SJSA1 (cell line): ENCODE results near the gene ACSL3. TPM values are rescaled to one million over a fixed set of nuclear protein-coding genes. Genes with fewer than 3 reads are reported as not detected.
"Not testable (repeated sequence)": the region's sequence is repeated elsewhere in the genome, so short reads cannot be mapped to it uniquely, and the experiment has no call there.

Experiments
- DNase-seq, 2 experiments: peaks; one replicate each; pipeline ENCODE4 v3.0.0-alpha.2; 2015 to 2020; ENCODE audit warnings: low spot score in 2 of 2, low read depth in 1 of 2
- H3K27ac ChIP-seq: fragments of 250-450 bp; sonication (Bioruptor Pico); 2 replicates; pipeline ENCODE4 v1.5.1; 2020; ENCODE audit warnings: mild to moderate bottlenecking, moderate library complexity
- H3K27me3 ChIP-seq: fragments of 250-450 bp; sonication (Bioruptor Pico); replicated peaks from 2 replicates; pipeline ENCODE4 v1.5.1; 2020; ENCODE audit warnings: mild to moderate bottlenecking, moderate library complexity
- H3K36me3 ChIP-seq: fragments of 250-450 bp; sonication (Bioruptor Pico); 2 replicates; pipeline ENCODE4 v1.5.1; 2020; ENCODE audit warnings: mild to moderate bottlenecking
- H3K4me1 ChIP-seq: fragments of 250-450 bp; sonication (Bioruptor Pico); replicated peaks from 2 replicates; pipeline ENCODE4 v1.6.1; 2021; ENCODE audit warnings: mild to moderate bottlenecking
- H3K4me3 ChIP-seq: fragments of 250-450 bp; sonication (Bioruptor Pico); 2 replicates; pipeline ENCODE4 v1.5.1; 2020; ENCODE audit warnings: mild to moderate bottlenecking
- H3K9me3 ChIP-seq: fragments of 250-450 bp; sonication (Bioruptor Pico); replicated peaks from 2 replicates; pipeline ENCODE4 v1.5.1; 2020; ENCODE audit warnings: mild to moderate bottlenecking
- total RNA-seq: library from RNA; depleted of rRNA; stranded (reverse); fragments of >200 nt; shearing (Covaris generic); gene quantifications from 2 replicates; pipeline ENCODE4 v1.2.3, GENCODE V29; 2014

Gene ACSL3
- total RNA-seq, 1 experiment from 2014 or later = 100.0 TPM

DNA sequence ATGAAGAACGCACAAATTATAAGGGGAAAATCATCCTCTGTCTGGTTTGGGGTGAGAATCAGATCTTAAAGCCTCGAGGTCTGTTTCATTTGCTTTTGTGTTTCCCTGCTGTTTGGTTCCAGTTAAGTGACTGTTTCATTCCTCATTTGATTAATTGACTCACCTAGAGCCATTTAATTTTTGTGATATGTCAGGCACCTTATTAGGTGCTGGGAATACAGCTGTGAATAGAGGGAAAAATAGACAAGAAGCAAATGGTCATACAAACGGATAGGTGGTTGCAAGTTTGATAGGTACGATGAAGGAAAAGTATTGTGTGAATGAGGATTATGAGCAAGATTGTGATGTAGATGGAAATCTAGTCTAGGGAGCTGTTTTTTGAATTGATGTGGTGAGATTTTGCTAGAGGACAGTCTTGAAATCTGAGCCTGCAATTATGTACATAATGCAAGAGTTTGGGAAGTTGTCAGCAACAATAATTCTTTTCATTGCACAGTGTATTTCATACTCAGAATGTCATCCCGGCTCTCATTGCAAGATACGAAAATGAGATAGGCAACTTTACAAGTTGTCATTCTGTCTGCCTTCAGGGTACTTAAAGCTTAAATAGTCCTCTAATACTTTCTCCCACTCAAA, 2.2 kb downstream of the ACSL3 start:
- no peaks in the 10 kb centered on the region for H3K27me3 ChIP-seq
- H3K36me3 ChIP-seq = peaks cover 7% of the 10 kb centered on the region
- DNase-seq = no peak
- H3K4me3 ChIP-seq = no peak overlapping the region; the same call in 1 of the 2 replicates
- peaks cover 5% of the 10 kb centered on the region for H3K9me3 ChIP-seq
- H3K4me1 ChIP-seq = peaks cover 47% of the 10 kb centered on the region
- no peak overlapping the region for H3K27ac ChIP-seq

DNA sequence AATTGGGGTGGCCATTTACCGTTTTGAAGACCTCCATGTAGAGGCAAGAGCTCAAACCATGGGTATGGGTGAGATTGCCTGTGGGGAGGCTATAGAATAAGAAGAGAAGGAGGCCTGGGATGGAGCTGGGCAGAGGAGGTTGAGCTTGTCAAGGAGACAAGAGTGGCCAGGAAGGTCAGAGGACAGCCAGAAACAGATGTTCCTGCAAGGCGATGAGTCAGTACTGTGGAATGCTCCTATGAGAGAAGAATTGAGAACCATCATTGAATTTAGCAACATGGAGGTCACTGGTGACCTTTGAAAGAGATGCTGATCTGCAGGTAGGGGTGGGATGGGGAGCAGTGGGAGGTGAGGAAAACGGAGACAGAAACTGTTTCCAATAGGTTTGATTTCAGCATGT, 3.5 kb downstream of the ACSL3 start:
- DNase-seq = peak; percentile 41 to 53
- Histone ChIP-seq H3K4me3 (no peak overlapping the region), H3K36me3 (peaks cover 7% of the 10 kb centered on the region), H3K9me3 (peaks cover 5% of the 10 kb centered on the region), H3K27me3 (no peaks in the 10 kb centered on the region), H3K27ac (no peak overlapping the region), H3K4me1 (peaks cover 47% of the 10 kb centered on the region)

DNA sequence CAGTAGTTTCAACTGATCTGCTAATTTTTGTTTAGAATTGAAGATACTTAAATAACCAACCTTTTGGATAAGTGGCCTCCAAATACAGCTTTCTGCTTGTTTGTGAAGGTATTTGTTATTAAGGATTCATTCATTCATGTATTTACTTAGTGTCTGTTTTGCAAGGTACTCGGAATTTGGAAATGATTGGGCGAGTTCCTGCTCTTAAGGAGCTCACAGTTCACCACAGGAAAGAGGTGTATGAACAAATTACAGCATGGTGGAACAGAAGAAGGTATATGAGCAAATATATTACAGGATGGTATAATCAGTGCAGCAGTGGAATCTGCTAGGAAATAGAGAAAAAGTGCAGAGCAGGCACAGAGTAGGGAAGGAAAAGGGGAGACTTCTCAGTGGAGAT, 4.5 kb downstream of the ACSL3 start:
- no peak for DNase-seq
- peaks cover 38% of the 10 kb centered on the region for H3K4me1 ChIP-seq
- no peak overlapping the region for H3K4me3 ChIP-seq
- H3K27ac ChIP-seq = no peak overlapping the region
- H3K36me3 ChIP-seq = peaks cover 7% of the 10 kb centered on the region
- peaks cover 5% of the 10 kb centered on the region for H3K9me3 ChIP-seq
- H3K27me3 ChIP-seq = no peaks in the 10 kb centered on the region

DNA sequence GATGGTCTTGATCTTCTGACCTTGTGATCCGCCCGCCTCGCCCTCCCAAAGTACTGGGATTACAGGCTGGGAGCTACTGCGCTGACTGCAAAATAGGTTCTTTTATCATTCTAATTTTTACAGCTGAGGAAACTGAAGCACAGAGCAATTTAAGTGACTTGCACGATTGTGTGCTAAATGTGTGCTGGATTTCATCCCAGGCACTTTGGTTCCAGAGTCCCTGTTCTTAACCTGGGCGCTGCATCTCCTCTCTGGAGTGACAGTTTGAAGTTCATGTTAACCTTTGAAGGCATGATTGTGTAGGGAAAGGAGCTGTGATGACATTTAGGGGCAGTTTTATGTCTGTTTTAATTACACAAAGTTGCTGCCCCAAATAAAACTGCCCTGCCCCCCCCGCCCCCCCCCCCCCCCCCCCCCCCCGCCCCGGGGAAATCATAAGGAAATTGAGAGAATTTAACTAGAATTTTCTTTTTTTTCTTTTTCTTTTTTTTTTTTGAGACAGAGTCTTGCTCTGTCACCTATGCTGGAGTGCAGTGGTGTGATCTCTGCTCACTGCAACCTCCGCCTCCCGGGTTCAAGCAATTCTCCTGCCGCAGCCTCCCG, 5.6 kb downstream of the ACSL3 start:
- peaks cover 33% of the 10 kb centered on the region for H3K4me1 ChIP-seq
- no peak overlapping the region for H3K4me3 ChIP-seq
- DNase-seq = no peak
- peaks cover under 1% of the 10 kb centered on the region for H3K36me3 ChIP-seq
- H3K9me3 ChIP-seq = no peaks in the 10 kb centered on the region
- no peak overlapping the region for H3K27ac ChIP-seq
- H3K27me3 ChIP-seq = no peaks in the 10 kb centered on the region

DNA sequence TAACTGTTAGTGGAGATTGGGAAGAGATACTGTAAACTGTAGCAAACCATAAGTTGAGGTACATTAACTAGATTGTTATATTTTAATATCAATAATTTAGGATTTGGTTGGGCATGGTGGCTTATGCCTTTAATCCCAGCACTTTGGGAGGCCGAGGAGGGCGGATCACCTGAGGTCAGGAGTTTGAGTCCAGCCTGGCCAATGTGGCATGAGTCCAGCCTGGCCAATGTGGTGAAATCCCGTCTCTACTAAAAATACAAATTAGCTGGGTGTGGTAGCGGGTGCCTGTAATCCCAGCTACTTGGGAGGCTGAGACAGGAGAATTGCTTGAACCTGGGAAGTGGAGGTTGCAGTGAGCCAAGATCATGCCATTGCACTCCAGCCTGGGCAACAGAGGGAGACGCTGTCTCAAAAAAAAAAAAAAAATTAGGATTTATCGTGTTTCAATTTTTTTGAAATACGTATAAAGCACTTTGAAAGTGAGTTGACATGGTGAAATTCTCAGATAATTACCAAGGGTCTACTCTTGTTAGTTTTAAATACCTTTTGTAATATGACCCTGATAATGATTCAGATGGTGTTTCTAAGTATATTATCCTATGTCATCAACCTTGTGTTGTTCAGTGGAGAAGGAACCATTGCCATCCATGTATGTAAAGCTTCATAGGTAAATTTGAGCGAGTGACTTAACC, 7.9 kb downstream of the ACSL3 start:
- H3K36me3 ChIP-seq, DNase-seq: not testable (repeated sequence)
- H3K4me1 ChIP-seq = peaks cover 19% of the 10 kb centered on the region

DNA sequence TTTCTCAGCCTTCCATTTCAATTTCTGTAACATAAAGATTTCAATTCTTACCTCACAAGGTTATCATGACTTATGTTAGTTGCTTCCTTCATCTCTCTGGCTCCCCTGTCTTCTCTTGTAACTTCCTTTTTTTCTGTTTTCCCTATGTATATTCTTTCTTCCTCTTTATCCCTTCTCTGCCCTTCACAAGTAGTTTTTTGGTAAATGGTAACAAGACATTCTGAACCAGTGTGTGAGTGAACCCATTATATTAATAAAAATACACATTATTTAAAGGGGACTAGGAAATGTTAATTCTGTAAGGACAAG, 8.4 kb downstream of the ACSL3 start:
- no peaks in the 10 kb centered on the region for H3K36me3 ChIP-seq
- H3K4me1 ChIP-seq = peaks cover 14% of the 10 kb centered on the region
- DNase-seq = no peak
- no peaks in the 10 kb centered on the region for H3K27me3 ChIP-seq
- no peaks in the 10 kb centered on the region for H3K9me3 ChIP-seq
- H3K4me3 ChIP-seq = no peak overlapping the region
- no peak overlapping the region for H3K27ac ChIP-seq

More for the DNA sequence above, 7.9 kb downstream of the ACSL3 start:
- H3K4me3 ChIP-seq, H3K27me3 ChIP-seq, H3K9me3 ChIP-seq, H3K27ac ChIP-seq: not testable (repeated sequence)

DNA sequence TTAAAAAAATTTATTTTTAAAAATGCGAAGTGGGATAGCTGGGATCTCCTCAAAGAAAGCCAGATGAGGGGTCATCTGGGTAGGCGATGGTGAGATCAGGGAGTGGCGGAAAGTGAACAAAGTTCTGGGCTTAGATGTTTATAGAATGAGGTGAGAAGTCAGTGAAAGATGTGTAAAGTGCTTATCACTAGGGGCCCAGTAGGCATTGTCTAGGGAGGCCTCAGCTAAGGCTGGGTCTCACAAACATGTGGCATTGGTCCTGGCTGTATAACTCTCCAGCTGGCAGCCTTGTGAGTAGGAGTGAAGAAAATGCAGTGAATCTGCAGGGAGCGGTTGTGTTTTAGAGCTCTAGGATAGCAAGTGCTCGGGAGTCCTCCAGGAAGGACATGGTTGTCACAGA, 10.5 kb downstream of the ACSL3 start:
- Histone ChIP-seq H3K36me3 (no peaks in the 10 kb centered on the region), H3K4me1 (no peaks in the 10 kb centered on the region), H3K4me3 (no peak overlapping the region), H3K27ac (no peak overlapping the region), H3K27me3 (no peaks in the 10 kb centered on the region), H3K9me3 (no peaks in the 10 kb centered on the region)
- DNase-seq = no peak

DNA sequence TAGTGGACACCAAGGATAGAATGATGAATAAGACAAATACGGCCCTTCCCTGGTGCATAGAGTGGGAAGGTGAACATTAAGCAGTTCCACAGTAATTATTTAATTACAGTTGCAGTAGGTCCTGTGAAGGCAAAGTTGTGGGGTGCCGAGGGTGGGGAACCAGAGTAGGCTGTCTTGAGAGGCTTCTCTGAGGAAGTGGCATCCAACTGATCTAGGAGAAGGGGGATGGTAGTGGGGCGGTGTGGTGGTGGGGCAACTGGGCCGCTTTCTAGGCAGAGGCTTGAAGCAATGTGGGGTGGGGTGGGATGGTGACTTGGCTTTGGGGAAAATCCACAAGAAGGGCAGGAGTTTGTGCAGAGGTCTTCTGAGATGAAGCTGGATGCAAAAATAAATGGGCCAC, 11.7 kb downstream of the ACSL3 start:
- Histone ChIP-seq H3K4me3 (no peak overlapping the region), H3K4me1 (peaks cover 4% of the 10 kb centered on the region; the same call in 1 of the 2 replicates), H3K36me3 (no peaks in the 10 kb centered on the region), H3K27ac (no peak overlapping the region), H3K9me3 (no peaks in the 10 kb centered on the region), H3K27me3 (no peaks in the 10 kb centered on the region)
- no peak for DNase-seq

DNA sequence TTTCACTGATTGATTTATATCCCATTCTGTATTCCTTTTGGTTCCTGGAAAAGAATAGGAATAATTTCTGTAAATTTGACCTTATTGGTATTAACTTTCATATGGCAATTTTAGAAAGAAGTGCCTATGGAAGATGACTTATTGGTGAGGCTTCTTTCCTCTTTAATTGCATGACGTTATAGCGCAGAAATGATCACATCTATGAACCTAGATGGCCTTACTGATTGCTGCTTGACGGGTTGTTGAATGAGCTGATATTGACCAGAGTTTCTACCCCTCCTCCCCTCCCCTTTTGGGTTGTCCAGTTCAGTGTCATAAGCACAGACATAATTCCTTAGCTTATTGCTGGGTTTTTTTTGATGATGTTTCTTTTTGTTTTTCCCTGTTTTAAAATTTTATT, 14.6 kb downstream of the ACSL3 start:
- no peak for DNase-seq
- Histone ChIP-seq H3K36me3 (no peaks in the 10 kb centered on the region), H3K4me3 (no peak overlapping the region), H3K27ac (no peak overlapping the region), H3K9me3 (no peaks in the 10 kb centered on the region), H3K4me1 (peaks cover 20% of the 10 kb centered on the region), H3K27me3 (no peaks in the 10 kb centered on the region)

DNA sequence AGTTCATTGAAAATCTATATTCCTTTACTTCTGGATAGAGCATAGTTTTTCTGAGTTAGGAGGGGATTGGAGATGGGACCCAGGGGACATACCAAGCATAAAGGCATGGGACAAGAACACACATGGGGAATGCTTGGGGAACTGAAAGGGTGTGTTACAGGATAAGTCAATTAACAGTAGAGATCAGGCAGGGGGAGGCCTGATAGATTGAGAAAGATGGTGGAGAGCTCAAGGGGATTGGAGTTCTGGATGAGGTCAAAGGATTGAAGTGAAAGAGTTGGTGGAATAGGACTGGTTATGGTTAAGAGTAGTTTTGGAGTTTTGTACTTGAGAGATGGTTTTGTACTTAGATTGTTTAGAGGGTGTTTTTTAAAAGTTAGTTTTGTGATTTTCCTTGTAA, 16.1 kb downstream of the ACSL3 start:
- Histone ChIP-seq H3K9me3 (no peaks in the 10 kb centered on the region), H3K4me3 (no peak overlapping the region), H3K27me3 (no peaks in the 10 kb centered on the region), H3K4me1 (peaks cover 20% of the 10 kb centered on the region), H3K36me3 (no peaks in the 10 kb centered on the region), H3K27ac (no peak overlapping the region)
- no peak for DNase-seq

DNA sequence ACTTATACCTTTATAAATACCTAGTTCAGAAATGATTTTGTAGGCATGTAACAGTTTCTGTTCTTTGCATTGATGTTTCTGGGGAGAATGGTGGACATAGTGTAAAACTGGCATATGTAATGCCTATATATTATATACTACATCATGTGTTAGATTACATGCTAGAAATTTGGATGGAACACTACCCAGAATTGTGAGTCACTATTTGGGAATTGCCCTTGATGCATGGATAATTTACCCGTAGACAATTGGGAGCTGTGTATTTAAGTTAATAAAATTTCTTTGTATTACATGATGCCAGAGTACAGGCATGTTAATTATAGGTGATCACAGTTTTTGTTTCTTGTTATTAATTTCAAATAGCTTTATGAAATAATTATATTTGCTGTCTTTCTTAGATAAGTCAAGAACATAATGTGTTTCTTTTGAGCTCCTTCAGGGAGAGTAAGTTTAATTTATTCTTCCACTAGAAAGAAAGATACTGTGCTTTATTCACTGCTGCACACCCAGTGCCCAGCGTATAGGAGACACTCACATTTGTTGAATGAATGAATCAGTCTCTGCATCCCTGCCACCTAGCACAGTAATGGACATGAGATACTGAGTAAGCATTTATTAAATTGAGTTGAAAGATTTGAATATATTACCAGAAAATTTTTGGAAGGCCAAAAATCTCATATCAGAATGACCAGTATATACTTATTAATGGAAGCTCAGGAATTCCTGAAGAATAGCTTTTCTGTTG, 16.9 kb downstream of the ACSL3 start:
- no peak overlapping the region for H3K4me3 ChIP-seq
- H3K27ac ChIP-seq = no peak overlapping the region
- H3K36me3 ChIP-seq = no peaks in the 10 kb centered on the region
- H3K9me3 ChIP-seq = no peaks in the 10 kb centered on the region
- no peaks in the 10 kb centered on the region for H3K27me3 ChIP-seq
- no peak for DNase-seq
- peaks cover 20% of the 10 kb centered on the region for H3K4me1 ChIP-seq

DNA sequence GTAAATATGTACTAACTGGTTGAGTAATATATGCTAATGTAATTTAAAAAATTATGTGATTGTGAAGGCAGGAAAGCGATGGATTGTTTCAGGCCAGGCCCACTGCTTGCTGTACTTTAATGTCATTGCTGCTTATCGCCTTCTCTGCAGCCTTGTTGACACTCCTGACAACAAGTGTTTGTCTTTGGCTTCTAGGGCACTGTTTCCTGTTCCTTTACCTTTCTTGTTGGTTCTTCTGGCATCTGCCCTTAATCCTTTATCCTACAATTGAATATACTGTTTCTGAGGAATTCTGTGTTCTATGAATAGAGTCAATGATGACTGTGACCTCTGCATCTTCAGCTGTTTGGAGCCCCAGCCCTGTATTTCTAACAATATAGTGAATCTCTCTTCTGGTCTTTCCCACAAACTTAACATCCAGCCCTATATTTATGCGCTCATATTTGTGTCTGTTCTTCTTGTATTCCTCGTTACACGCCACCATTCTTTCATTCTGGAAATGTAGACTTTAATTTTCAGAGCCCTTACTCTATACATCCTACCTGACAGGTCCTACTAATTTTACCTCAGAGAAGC, 17.6 kb downstream of the ACSL3 start:
- no peaks in the 10 kb centered on the region for H3K36me3 ChIP-seq
- peaks cover 20% of the 10 kb centered on the region for H3K4me1 ChIP-seq
- DNase-seq = no peak
- no peak overlapping the region for H3K4me3 ChIP-seq
- peak overlapping the region; percentile 35 for H3K27ac ChIP-seq
- no peaks in the 10 kb centered on the region for H3K9me3 ChIP-seq
- H3K27me3 ChIP-seq = no peaks in the 10 kb centered on the region

DNA sequence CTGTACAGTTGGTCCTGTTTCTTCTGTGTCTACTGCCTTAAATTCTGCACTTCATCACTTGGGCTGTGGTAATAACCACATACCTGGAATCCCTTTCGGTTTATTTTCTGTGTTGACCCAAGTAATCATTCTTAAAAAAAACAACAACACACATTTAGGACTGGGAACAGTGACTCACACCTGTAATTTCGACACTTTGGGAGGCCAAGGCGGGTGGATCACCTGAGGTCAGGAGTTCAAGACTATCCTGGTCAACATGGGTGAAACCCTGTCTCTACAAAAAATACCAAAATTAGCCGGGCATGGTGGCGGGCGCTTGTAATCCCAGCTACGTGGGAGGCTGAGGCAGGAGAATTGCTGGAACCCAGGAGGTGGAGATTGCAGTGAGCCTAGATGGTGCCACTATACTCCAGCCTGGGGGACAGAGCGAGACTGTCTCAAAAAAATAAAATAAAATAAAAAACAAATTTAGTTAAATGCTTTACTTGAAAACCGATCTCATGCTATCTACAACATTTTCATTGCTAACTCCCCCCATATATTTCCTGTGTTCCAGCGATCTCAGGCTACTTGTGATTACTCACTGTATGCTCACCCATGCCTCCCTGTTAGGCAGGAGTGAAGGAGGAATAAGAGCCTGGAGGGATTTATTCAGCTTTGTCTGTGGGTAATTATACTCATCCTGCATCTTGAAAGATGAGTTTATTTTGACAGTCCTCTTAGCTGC, 18.2 kb downstream of the ACSL3 start:
- peak; percentile 47 to 55 for DNase-seq
- Histone ChIP-seq H3K4me1 (peaks cover 20% of the 10 kb centered on the region), H3K27ac (peak overlapping the region; percentile 35), H3K36me3 (no peaks in the 10 kb centered on the region), H3K27me3 (no peaks in the 10 kb centered on the region), H3K9me3 (no peaks in the 10 kb centered on the region), H3K4me3 (no peak overlapping the region)
